Thoracic aorta (tissue), 2 donors: ENCODE measurements around the gene FAM161A. TPM values are rescaled to one million over a fixed set of nuclear protein-coding genes. Genes with fewer than 3 reads are reported as not detected.

Experiments used
- ATAC-seq: fragments of 150-250 bp; one replicate; pipeline ENCODE4 v1.8.0; 2017; ENCODE audit warnings: low read depth; ENCODE audit not compliant: insufficient number of reproducible peaks, low FRiP score
- DNase-seq: peaks from one replicate; pipeline ENCODE4 v3.0.0-alpha.2; 2020; ENCODE audit warnings: low spot score
- H3K27ac ChIP-seq, 2 donors: fragments of 200-600 bp; sonication (generic); 1 replicate in 1 of 2; 2 replicates in 1 of 2; pipeline ENCODE4 v1.5.1; 2016; ENCODE audit warnings: mild to moderate bottlenecking in 2 of 2, moderate library complexity in 2 of 2
- H3K27me3 ChIP-seq: fragments of 200-600 bp; sonication (generic); replicated peaks from 2 replicates; pipeline ENCODE4 v1.6.0; 2016; ENCODE audit warnings: mild to moderate bottlenecking; ENCODE audit not compliant: insufficient read depth
- H3K36me3 ChIP-seq: fragments of 200-600 bp; sonication (generic); one replicate; pipeline ENCODE4 v1.5.1; 2016
- H3K4me1 ChIP-seq, 2 donors: fragments of 200-600 bp; sonication (generic); 1 replicate in 1 of 2; 2 replicates in 1 of 2; pipeline versions ENCODE4 v1.5.1 to v1.6.0; 2016; ENCODE audit warnings: low read depth in 2 of 2, mild to moderate bottlenecking in 1 of 2; ENCODE audit not compliant: control insufficient read depth in 1 of 2
- H3K4me3 ChIP-seq: fragments of 200-600 bp; sonication (generic); 2 replicates; pipeline ENCODE4 v1.5.1; 2016; ENCODE audit warnings: mild to moderate bottlenecking
- H3K9me3 ChIP-seq: fragments of 200-600 bp; sonication (generic); 2 replicates; pipeline ENCODE4 v1.5.1; 2016
- total RNA-seq, 2 donors: library from RNA; depleted of rRNA; stranded (reverse); fragments of >200 nt; gene quantifications; one replicate each; pipeline versions ENCODE4 v1.1.0 to v1.2.3, GENCODE V29; 2016
- TF ChIP-seq, protein P1 (sequence below): fragments of 200-600 bp; sonication (generic); IDR thresholded peaks from one replicate; pipeline ENCODE4 v1.5.1; 2019; ENCODE audit warnings: antibody characterized with exemption

FAM161A gene
- total RNA-seq, 2 donors from 2014 or later, result 4.6 to 13.8 TPM

DNA sequence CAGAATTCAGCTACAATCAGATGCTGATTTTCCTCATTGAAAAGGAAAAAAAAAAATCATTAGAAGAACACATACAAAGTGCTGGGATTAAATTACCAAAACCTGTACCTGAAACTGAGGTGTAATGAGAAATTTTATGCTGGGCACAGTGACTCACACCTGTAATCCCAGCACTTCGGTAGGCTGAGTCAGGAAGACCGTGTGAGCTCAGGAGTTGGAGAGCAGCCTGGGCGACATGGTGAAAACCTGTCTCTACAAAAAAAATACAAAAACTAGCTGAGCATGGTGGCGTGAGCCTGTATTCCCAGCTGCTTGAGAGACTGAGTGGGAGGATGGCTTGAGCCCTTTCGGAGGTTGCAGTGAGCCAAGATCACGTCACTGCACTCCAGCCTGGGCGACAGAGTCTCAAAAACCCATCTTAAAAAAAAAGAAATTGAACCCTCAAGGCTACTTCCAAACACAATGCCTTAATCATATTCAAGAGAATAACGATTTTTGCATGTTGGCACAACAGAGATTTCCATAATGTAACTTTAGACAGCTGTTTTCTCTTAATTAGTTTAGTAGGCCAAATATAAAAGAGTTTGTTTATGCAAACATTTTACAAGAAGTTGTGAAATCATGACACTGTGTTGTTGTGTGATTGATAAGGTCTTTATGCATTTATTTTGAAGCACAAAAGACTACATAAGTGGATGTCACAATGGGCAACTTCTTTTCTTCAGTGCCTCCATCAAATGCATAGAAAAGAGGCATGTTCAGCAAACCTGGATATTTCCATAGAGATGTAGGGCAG is 63.9 kb downstream of the FAM161A start:
- ATAC-seq, result no peak
- H3K9me3 ChIP-seq, result no peaks in the 10 kb centered on the region
- TF ChIP-seq, protein P1, sequence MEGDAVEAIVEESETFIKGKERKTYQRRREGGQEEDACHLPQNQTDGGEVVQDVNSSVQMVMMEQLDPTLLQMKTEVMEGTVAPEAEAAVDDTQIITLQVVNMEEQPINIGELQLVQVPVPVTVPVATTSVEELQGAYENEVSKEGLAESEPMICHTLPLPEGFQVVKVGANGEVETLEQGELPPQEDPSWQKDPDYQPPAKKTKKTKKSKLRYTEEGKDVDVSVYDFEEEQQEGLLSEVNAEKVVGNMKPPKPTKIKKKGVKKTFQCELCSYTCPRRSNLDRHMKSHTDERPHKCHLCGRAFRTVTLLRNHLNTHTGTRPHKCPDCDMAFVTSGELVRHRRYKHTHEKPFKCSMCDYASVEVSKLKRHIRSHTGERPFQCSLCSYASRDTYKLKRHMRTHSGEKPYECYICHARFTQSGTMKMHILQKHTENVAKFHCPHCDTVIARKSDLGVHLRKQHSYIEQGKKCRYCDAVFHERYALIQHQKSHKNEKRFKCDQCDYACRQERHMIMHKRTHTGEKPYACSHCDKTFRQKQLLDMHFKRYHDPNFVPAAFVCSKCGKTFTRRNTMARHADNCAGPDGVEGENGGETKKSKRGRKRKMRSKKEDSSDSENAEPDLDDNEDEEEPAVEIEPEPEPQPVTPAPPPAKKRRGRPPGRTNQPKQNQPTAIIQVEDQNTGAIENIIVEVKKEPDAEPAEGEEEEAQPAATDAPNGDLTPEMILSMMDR, result no peak
- no peak overlapping the region for H3K4me3 ChIP-seq
- peaks cover 0 to 5% of the 10 kb centered on the region in 2 donors for H3K4me1 ChIP-seq
- no peak for DNase-seq
- no peaks in the 10 kb centered on the region for H3K36me3 ChIP-seq
- no peaks in the 10 kb centered on the region for H3K27me3 ChIP-seq
- H3K27ac ChIP-seq, result no peak overlapping the region

- Histone ChIP-seq H3K4me1 (no peaks in the 10 kb centered on the region), H3K27me3 (no peaks in the 10 kb centered on the region), H3K36me3 (no peaks in the 10 kb centered on the region), H3K9me3 (no peaks in the 10 kb centered on the region), H3K4me3 (no peak overlapping the region), H3K27ac (no peak overlapping the region)
- ATAC-seq (no peak), DNase-seq (no peak)
- TF ChIP-seq, protein P1, result no peak
Measured at GRCh38 chr2:61787941-61788563, 65.8 kb downstream of the FAM161A start.

- H3K4me1 ChIP-seq, result no peaks in the 10 kb centered on the region
- H3K27ac ChIP-seq, result no peak overlapping the region
- TF ChIP-seq, protein P1, result no peak
- ATAC-seq (no peak), DNase-seq (no peak)
- no peaks in the 10 kb centered on the region for H3K36me3 ChIP-seq
- no peak overlapping the region for H3K4me3 ChIP-seq
- H3K27me3 ChIP-seq, result no peaks in the 10 kb centered on the region
- H3K9me3 ChIP-seq, result no peaks in the 10 kb centered on the region
Measured at GRCh38 chr2:61786876-61787275, 67.0 kb downstream of the FAM161A start.

DNA sequence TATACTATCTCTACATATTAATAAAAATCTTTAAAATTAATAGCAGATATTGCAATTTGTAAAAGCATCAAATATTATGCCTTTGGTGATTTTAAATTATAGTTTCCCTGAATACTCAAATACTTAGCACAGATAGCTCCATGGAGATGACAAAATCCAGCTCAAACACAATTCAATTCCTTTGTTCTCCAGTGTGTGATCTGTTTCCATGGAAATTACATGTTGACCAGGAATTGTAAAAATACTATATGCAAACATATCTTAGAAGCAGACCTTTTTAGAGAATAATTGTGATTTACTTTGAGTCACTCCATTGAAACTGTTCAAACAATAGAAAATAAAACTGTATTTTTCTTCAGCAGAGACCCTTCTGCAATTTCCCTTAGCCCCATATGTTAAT is 68.3 kb downstream of the FAM161A start:
- TF ChIP-seq, protein P1, result no peak
- DNase-seq (no peak), ATAC-seq (no peak)
- Histone ChIP-seq H3K9me3 (peaks cover 3% of the 10 kb centered on the region), H3K4me1 (no peaks in the 10 kb centered on the region), H3K27ac (no peak overlapping the region), H3K36me3 (no peaks in the 10 kb centered on the region), H3K4me3 (no peak overlapping the region), H3K27me3 (no peaks in the 10 kb centered on the region)

GRCh38 chr2:61784643-61785042 is 69.2 kb downstream of the FAM161A start:
- DNase-seq, result no peak
- peaks cover 3% of the 10 kb centered on the region for H3K9me3 ChIP-seq
- no peaks in the 10 kb centered on the region for H3K4me1 ChIP-seq
- ATAC-seq, result no peak
- H3K27me3 ChIP-seq, result no peaks in the 10 kb centered on the region
- no peak overlapping the region for H3K27ac ChIP-seq
- no peaks in the 10 kb centered on the region for H3K36me3 ChIP-seq
- H3K4me3 ChIP-seq, result no peak overlapping the region
- TF ChIP-seq, protein P1, result no peak
